AG04450 (cell line): ENCODE data around the gene HSD17B13. TPM values are rescaled to one million over a fixed set of nuclear protein-coding genes. Genes with fewer than 3 reads are reported as not detected.

Source experiments
- CTCF ChIA-PET: fragments of 300-600, 350-600 bp; formaldehyde crosslinking; extraction: SDS; loops from one replicate; lab custom pipeline; 2022; ENCODE audit warnings: antibody characterized with exemption, inconsistent platforms; lab: Charles Lee
- POLR2A ChIA-PET: fragments of 350-600 bp; formaldehyde crosslinking; extraction: SDS; loops from one replicate; lab custom pipeline; 2021; ENCODE audit warnings: antibody characterized with exemption, inconsistent platforms; lab: Yijun Ruan, JAX
- DNase-seq: peaks from one replicate; pipeline ENCODE4 v3.0.0-alpha.2; 2011; ENCODE audit warnings: low read depth, low spot score
- H3K27ac ChIP-seq: one replicate; pipeline ENCODE4 v1.5.1; 2012; ENCODE audit warnings: low read depth, low read length, control low read depth
- H3K27me3 ChIP-seq: one replicate; pipeline ENCODE4 v1.6.0; 2012; ENCODE audit warnings: low read length; ENCODE audit not compliant: control insufficient read depth, insufficient read depth
- H3K4me3 ChIP-seq: 2 replicates; pipeline ENCODE4 v1.5.1; 2011; ENCODE audit warnings: mild to moderate bottlenecking, low read depth, low read length, control low read depth
- H3K9me3 ChIP-seq: 2 replicates; pipeline ENCODE4 v1.5.1; 2012; ENCODE audit warnings: low read length; ENCODE audit not compliant: control insufficient read depth, insufficient read depth
- CTCF ChIP-seq: IDR thresholded peaks from 2 replicates; pipeline ENCODE4 v1.5.1; 2011; ENCODE audit warnings: low read depth, low read length, control low read depth, inconsistent platforms
- polyA plus RNA-seq: library from polyadenylated mRNA; depleted of rRNA; stranded (reverse); fragments of >200 nt; gene quantifications from 2 replicates; pipeline ENCODE4 v1.2.3, GENCODE V29; 2011; rRNA removed
- small RNA-seq: library from RNA; depleted of rRNA; stranded (forward); fragments of <200 nt; gene quantifications from one replicate; pipeline ENCODE3, GENCODE V24; 2012; ENCODE audit warnings: low read depth; ENCODE audit not compliant: insufficient read length

HSD17B13 gene
- polyA plus RNA-seq, 1 experiment = 0.09 TPM

- no peaks in the 10 kb centered on the region for H3K9me3 ChIP-seq
- POLR2A ChIA-PET = no interaction called here
- no peak for TF ChIP-seq CTCF
- H3K27me3 ChIP-seq = peaks cover 5% of the 10 kb centered on the region
- H3K27ac ChIP-seq = no peak overlapping the region
- CTCF ChIA-PET = interaction anchor here (1.1 to 1.2 kb wide), 2 partner anchors 12 to 113 kb away, joined by 3 read pairs; no protein-coding TSS in a partner anchor
- no peak overlapping the region for H3K4me3 ChIP-seq
- DNase-seq = no peak
These were observed 59.8 kb downstream of the HSD17B13 start for GRCh38 chr4:87262886-87263285.

DNA sequence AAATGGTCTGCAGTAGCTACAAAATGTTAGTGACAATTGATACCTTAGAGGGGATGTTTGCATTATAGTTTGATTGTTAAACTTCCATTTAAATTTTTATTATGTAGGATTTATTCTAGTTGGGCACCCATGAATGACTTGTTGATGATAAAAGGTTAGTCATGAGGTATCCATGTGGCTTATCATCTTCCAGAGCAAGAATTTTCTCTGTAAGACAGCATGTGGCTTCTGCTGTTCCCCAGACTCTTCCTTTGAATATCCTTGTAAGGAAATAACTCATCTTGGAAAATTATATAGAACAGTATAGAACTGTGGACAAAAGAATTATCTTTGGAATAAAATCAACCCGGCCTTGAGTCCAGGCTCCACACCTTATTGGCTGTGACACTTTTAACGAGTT is 62.2 kb downstream of the HSD17B13 start:
- no peak for TF ChIP-seq CTCF
- ChIA-PET POLR2A (no interaction called here), CTCF (no interaction called here)
- Histone ChIP-seq H3K27ac (no peak overlapping the region), H3K27me3 (peaks cover 3% of the 10 kb centered on the region), H3K4me3 (no peak overlapping the region), H3K9me3 (no peaks in the 10 kb centered on the region)
- DNase-seq = no peak

DNA sequence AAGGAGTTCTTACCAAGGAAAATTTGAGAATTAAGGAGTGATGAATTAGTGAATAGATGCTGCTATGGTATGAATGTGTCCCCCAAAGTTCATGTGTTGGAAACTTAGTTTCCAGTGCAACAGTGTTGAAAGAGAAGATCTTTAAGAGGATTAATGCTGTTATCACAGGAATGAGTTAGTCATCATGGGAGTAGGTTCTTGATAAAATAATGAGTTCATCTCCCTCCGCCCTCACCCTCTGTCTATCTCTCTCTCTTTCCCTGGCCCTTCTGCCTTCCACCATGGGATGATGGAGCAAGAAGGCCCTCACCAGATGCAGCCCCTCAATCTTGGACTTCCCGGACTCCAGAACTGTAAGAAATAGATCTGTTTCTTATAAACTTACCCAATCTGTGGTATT is 64.0 kb downstream of the HSD17B13 start:
- Histone ChIP-seq H3K4me3 (no peak overlapping the region), H3K9me3 (no peaks in the 10 kb centered on the region), H3K27ac (no peak overlapping the region), H3K27me3 (peaks cover 3% of the 10 kb centered on the region)
- ChIA-PET CTCF (no interaction called here), POLR2A (no interaction called here)
- DNase-seq = no peak
- no peak for TF ChIP-seq CTCF

- ChIA-PET POLR2A (no interaction called here), CTCF (no interaction called here)
- no peak for DNase-seq
- no peak for TF ChIP-seq CTCF
- H3K27ac ChIP-seq = no peak overlapping the region
- no peaks in the 10 kb centered on the region for H3K9me3 ChIP-seq
- H3K27me3 ChIP-seq = no peaks in the 10 kb centered on the region
- no peak overlapping the region for H3K4me3 ChIP-seq
These were observed 65.2 kb downstream of the HSD17B13 start for GRCh38 chr4:87257523-87257922.

DNA sequence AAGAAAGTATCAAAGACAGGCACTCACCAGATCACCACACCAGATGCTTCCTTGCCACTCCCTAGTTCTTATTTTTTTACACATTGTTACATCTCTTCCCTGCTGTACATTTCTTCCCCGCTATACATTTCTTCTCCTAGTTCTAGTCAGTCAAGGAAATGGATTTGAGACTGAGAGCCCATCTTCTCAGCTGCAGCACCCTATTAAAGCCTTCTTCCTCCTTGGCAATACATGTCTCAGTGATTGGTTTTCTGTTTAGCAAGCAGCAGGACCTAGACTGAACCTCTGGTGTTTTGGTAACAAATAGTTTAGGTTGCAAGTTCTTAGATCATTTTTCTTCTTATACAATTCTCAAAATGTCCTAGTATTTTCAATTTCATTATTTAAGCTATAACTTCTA is 66.9 kb downstream of the HSD17B13 start:
- ChIA-PET POLR2A (no interaction called here), CTCF (interaction anchor here (1.0 kb wide), 1 partner anchor 105 kb away, joined by 3 read pairs; no protein-coding TSS in a partner anchor)
- TF ChIP-seq CTCF = no peak
- Histone ChIP-seq H3K4me3 (no peak overlapping the region), H3K27me3 (no peaks in the 10 kb centered on the region), H3K9me3 (no peaks in the 10 kb centered on the region), H3K27ac (no peak overlapping the region)
- no peak for DNase-seq

Small RNAs within 50 kb of the gene (small RNA-seq; reads per million reads assigned to genes)
- gene MIR5705 = not detected

Other genes starting within 250 kb of the HSD17B13 start
- 6.3 and 9.0 TPM in 2 replicates for gene KLHL8, start 102.3 kb downstream of the HSD17B13 start, polyA plus RNA-seq
- 32.4 and 49.7 TPM in 2 replicates for gene HSD17B11, start 68.3 kb upstream of the HSD17B13 start, polyA plus RNA-seq
- 22.9 and 31.4 TPM in 2 replicates for gene NUDT9, start 99.7 kb upstream of the HSD17B13 start, polyA plus RNA-seq
- gene SPARCL1, start 206.5 kb upstream of the HSD17B13 start, polyA plus RNA-seq = not detected in 2 replicates